GM12878 (cell line): ENCODE data around the gene CYP3A7. TPM values are rescaled to one million over a fixed set of nuclear protein-coding genes. Genes with fewer than 3 reads are reported as not detected.

Source experiments
- ATF2 ChIP-seq: IDR thresholded peaks from 2 replicates; pipeline ENCODE4 v1.6.1; 2012; ENCODE audit warnings: low read length, inconsistent platforms
- ATF7 ChIP-seq: fragments of 450-650 bp; IDR thresholded peaks from 2 replicates; pipeline ENCODE4 v1.6.1; 2016; ENCODE audit warnings: low read depth, mild to moderate bottlenecking
- BCL11A ChIP-seq: IDR thresholded peaks from 2 replicates; pipeline ENCODE4 v1.6.1; 2011; ENCODE audit warnings: low read depth, low read length
- BHLHE40 ChIP-seq, 2 experiments: fragments of 450-650 bp in 1 of 2; IDR thresholded peaks; 2 replicates each; pipeline ENCODE4 v1.6.1; 2011 to 2017; ENCODE audit warnings: low read depth in 2 of 2, borderline replicate concordance in 1 of 2, improper control_type of control experiment in 1 of 2, low read length in 1 of 2, mild to moderate bottlenecking in 1 of 2
- BRCA1 ChIP-seq: IDR thresholded peaks from 2 replicates; pipeline ENCODE4 v1.6.1; 2011; ENCODE audit warnings: low read depth, low read length, improper control_type of control experiment
- CBFB ChIP-seq: IDR thresholded peaks from 2 replicates; pipeline ENCODE4 v1.6.1; 2016; ENCODE audit warnings: antibody characterized with exemption, low read depth
- CBX5 ChIP-seq: sonication (generic); IDR thresholded peaks from 2 replicates; pipeline ENCODE4 v1.6.1; 2016; ENCODE audit warnings: low read depth, moderate library complexity, mild to moderate bottlenecking, inconsistent platforms
- FOXM1 ChIP-seq: IDR thresholded peaks from 2 replicates; pipeline ENCODE4 v1.6.1; 2012; ENCODE audit warnings: low read depth, mild to moderate bottlenecking, inconsistent platforms, low read length, moderate library complexity
- HDAC6 ChIP-seq: fragments of 200-600 bp; sonication (generic); IDR thresholded peaks from one replicate; pipeline ENCODE4 v1.8.0; 2017; ENCODE audit warnings: antibody characterized with exemption; ENCODE audit not compliant: unreplicated experiment
- IKZF1 ChIP-seq: fragments of 450-650 bp; conservative IDR thresholded peaks from 2 replicates; pipeline ENCODE4 v1.6.1; 2017; ENCODE audit warnings: antibody characterized with exemption, mild to moderate bottlenecking
- JUNB ChIP-seq: IDR thresholded peaks from 2 replicates; pipeline ENCODE4 v1.6.1; 2016; ENCODE audit warnings: antibody characterized with exemption, mild to moderate bottlenecking
- MEF2B ChIP-seq: fragments of 450-650 bp; IDR thresholded peaks from 2 replicates; pipeline ENCODE4 v1.6.1; 2018; ENCODE audit warnings: mild to moderate bottlenecking, moderate library complexity; ENCODE audit not compliant: partially characterized antibody, poor library complexity, severe bottlenecking
- MLLT1 ChIP-seq: fragments of 450-650 bp; IDR thresholded peaks from 2 replicates; pipeline ENCODE4 v1.6.1; 2016; ENCODE audit warnings: mild to moderate bottlenecking
- PAX5 ChIP-seq: IDR thresholded peaks from 2 replicates; pipeline ENCODE4 v1.6.1; 2011; ENCODE audit warnings: low read depth, low read length, borderline replicate concordance
- SKIL ChIP-seq: fragments of 450-650 bp; IDR thresholded peaks from 2 replicates; pipeline ENCODE4 v1.6.1; 2017; ENCODE audit warnings: mild to moderate bottlenecking, low read depth, inconsistent platforms; ENCODE audit not compliant: poor library complexity, severe bottlenecking
- SPI1 ChIP-seq: IDR thresholded peaks from 2 replicates; pipeline ENCODE4 v1.6.1; 2011; ENCODE audit warnings: low read depth, mild to moderate bottlenecking, low read length, moderate library complexity, borderline replicate concordance; ENCODE audit not compliant: insufficient read depth
- TCF7 ChIP-seq: IDR thresholded peaks from 2 replicates; pipeline ENCODE4 v1.6.1; 2014; ENCODE audit warnings: antibody characterized with exemption, borderline replicate concordance
- ZNF207 ChIP-seq: fragments of 450-650 bp; IDR thresholded peaks from 2 replicates; pipeline ENCODE4 v1.6.1; 2014; ENCODE audit warnings: antibody characterized with exemption, mild to moderate bottlenecking, borderline replicate concordance
- polyA plus RNA-seq, 11 experiments: library from polyadenylated mRNA; depleted of rRNA in 4 of 11; unstranded in 6 of 11; stranded (reverse) in 5 of 11; fragments of >200 nt; fragmentation: Nextera tagmentation in 4 of 11; fragmentation: Illumina TruSeq in 1 of 11; extraction: Ambion mirVana in 4 of 11; extraction: Trizol in 1 of 11; gene quantifications; 1 replicate in 1 of 11; 2 replicates in 10 of 11; pipeline versions ENCODE4 v1.2.1 to v1.2.3, GENCODE V29; 2011 to 2016; ENCODE audit warnings: inconsistent platforms in 2 of 11, missing spikeins in 2 of 11, low read depth in 1 of 11
- total RNA-seq, 4 experiments: library from RNA; depleted of rRNA in 3 of 4; stranded (reverse); fragments of >200 nt in 3 of 4; fragmentation: Illumina TruSeq in 1 of 4; extraction: Trizol in 1 of 4; gene quantifications; 2 replicates each; pipeline versions ENCODE4 v1.2.1 to v1.2.3, GENCODE V29; 2013 to 2021

Gene CYP3A7
- total and polyA plus RNA-seq, 10 of the 15 experiments (the other 5 are each of a cell fraction or from before 2014, with no cell fraction given) = 0.05 to 0.11 (median 0.06) TPM; not detected in 7

GRCh38 chr7:99767662-99768061, 32.7 kb upstream of the CYP3A7 start (continued):
- peak; percentile 66 for TF ChIP-seq SKIL
- peak; percentile 64; the same call in 1 of the 2 replicates for TF ChIP-seq FOXM1
- peak; percentile 82 for TF ChIP-seq TCF7
- TF ChIP-seq BHLHE40 (IDR thresholded peaks at IDR 0.05; ENCODE audit: borderline replicate concordance in 1 of 2, low read depth in 2 of 2, low read length in 1 of 2) = peak in 1 of 2 experiments; percentile 20; a peak in 1 of 4 replicates
- TF ChIP-seq SPI1 = peak; percentile 25; the same call in 1 of the 2 replicates
- peak; percentile 95 for TF ChIP-seq MEF2B
- 0 out of 2 replicates have a peak, but pooled peaks have one; percentile 55 for TF ChIP-seq CBX5
- TF ChIP-seq ATF2 = peak; percentile 85
- TF ChIP-seq ATF7 = peak; percentile 79
- peak; percentile 60; the same call in 1 of the 2 replicates for TF ChIP-seq BCL11A
- peak; percentile 80 for TF ChIP-seq JUNB
- TF ChIP-seq HDAC6 = no peak
- TF ChIP-seq MLLT1 = 0 out of 2 replicates have a peak, but pooled peaks have one; percentile 36
- TF ChIP-seq BRCA1 = no peak
- TF ChIP-seq PAX5 = 0 out of 2 replicates have a peak, but pooled peaks have one; percentile 19
- TF ChIP-seq CBFB = 0 out of 2 replicates have a peak, but pooled peaks have one; percentile 47
- TF ChIP-seq ZNF207 = no peak
- peak; percentile 52 for TF ChIP-seq IKZF1
